GM10266 (cell line): ENCODE measurements around the gene TAOK3.

Source experiments
- DNase-seq: peaks from one replicate; pipeline ENCODE4 v3.0.0; 2012; ENCODE audit errors: extremely low spot score
- TF ChIP-seq, protein P1 (sequence below): IDR thresholded peaks from 2 replicates; pipeline ENCODE4 v1.5.1; 2012; ENCODE audit warnings: mild to moderate bottlenecking, low read depth; ENCODE audit not compliant: control insufficient read depth, insufficient read depth; ENCODE audit errors: missing control alignments

The TAOK3 gene

DNA sequence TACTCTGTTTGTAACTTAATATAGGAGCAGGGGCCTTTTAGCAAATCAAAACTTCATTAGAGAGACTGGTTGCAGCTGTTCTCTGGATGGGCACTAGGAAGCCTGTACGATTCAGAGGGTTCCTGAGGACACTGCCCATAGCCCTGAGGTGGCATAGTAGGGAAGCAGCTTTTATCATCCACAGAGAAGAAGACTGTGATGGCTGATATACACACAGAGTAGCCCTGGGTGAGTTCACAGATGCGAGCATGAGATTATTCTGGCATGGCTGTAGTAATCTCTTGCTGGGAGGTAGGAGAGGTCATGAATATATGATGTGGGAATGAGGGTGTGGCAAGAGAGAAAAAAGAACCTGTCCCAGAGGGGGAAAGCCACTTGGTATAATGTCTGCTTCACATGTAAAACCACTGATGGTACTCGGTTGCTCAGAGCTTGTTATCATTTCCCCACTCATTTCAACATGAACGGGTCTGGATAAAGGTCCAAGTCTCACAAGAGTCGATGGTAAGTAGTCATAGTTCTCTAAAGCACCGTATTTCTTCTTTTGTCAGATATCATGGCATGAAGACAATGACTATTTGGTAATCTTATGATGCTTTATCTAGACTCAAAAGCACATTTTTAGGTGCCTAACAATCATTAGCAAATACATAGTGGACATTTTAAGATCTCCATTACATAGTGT lies 184.8 kb downstream of the TAOK3 start:
- no peak for DNase-seq
- TF ChIP-seq, protein P1, sequence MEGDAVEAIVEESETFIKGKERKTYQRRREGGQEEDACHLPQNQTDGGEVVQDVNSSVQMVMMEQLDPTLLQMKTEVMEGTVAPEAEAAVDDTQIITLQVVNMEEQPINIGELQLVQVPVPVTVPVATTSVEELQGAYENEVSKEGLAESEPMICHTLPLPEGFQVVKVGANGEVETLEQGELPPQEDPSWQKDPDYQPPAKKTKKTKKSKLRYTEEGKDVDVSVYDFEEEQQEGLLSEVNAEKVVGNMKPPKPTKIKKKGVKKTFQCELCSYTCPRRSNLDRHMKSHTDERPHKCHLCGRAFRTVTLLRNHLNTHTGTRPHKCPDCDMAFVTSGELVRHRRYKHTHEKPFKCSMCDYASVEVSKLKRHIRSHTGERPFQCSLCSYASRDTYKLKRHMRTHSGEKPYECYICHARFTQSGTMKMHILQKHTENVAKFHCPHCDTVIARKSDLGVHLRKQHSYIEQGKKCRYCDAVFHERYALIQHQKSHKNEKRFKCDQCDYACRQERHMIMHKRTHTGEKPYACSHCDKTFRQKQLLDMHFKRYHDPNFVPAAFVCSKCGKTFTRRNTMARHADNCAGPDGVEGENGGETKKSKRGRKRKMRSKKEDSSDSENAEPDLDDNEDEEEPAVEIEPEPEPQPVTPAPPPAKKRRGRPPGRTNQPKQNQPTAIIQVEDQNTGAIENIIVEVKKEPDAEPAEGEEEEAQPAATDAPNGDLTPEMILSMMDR: no peak

GRCh38 chr12:118185602-118186397 lies 186.9 kb downstream of the TAOK3 start:
- DNase-seq: no peak
- TF ChIP-seq, protein P1: no peak

GRCh38 chr12:118183711-118184110 lies 189.0 kb downstream of the TAOK3 start:
- TF ChIP-seq, protein P1: no peak
- no peak for DNase-seq

- TF ChIP-seq, protein P1: no peak
- no peak for DNase-seq
Observed at GRCh38 chr12:118183155-118183554, 189.6 kb downstream of the TAOK3 start.

DNA sequence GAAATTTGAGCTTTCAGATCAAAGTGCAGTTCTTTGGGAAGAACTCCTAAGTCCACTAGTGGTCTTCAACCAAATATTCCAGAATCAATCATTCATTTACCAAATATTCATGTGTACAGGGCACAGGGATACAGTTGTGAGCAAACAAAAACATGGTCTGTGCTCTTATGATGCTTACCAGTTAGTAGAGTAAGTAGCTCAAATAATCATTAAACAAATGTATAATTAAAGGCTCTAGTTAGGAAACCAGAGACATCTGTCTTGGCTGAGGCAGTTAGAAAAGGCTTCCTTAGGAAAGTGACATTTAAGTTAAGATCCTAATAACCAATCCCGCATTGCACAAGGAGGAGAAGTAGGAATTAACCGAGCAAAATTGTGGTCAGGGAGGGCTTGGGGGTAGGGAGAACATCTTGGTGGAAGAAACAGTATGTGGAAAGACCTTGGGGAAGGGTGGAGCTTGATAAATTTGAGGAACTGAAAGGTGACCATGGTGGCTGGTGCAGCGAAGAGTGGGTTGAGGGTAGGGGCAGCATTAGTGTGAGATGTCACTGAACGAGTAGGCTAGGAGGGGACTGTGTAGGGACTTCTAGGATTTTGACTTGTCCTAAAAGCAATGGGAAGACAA lies 196.8 kb downstream of the TAOK3 start:
- DNase-seq: peak; percentile 30

GRCh38 chr12:118166946-118167345 lies 205.8 kb downstream of the TAOK3 start:
- DNase-seq: peak; percentile 78
- TF ChIP-seq, protein P1: no peak

More for the DNA sequence above, 196.8 kb downstream of the TAOK3 start:
- TF ChIP-seq, protein P1: no peak

DNA sequence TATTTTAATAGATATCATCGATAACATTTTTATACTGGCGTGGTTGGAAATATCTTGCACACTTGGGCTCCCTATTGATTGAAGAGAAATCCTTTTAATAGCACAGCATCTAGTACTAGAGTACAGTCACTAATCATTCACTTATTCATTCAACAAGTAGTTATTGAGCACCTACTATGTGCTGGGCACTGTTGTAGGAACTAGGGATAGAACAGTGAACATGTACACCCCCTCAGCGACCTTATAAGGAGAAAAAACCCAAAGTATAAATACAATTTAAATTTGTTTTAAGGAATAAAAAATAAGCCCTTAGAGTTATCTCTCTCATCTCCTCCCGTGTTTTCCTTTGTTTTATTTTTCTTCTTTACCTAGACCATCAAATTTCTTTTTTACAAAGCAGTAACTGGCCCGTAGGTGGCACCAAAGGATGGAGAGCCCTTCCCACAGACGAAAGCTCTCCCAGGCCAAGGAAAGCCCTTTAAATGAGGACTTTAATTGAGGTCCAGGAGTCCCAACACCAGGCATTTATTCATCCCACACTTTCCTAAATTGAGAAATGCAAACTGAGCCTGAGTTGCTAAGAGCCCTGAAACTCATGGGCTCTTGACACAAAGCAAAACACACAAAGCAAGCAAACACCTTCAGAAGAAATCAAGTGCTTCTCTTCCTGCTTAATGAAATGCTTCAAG lies 207.8 kb downstream of the TAOK3 start:
- TF ChIP-seq, protein P1: peak; percentile 52
- DNase-seq: peak; percentile 28
